ENCODE data around the gene MGST3.

- TF ChIP-seq EZH2 (IDR thresholded peaks at IDR 0.05) (no peak), POLR2AphosphoS5 (IDR thresholded peaks at IDR 0.05; ENCODE audit: borderline replicate concordance, low read depth, low read length) (no peak)
These were observed 14.8 kb downstream of the MGST3 start for GRCh38 chr1:165645654-165646366.
